Measurements from ENCODE around the gene DUSP12. TPM values are rescaled to one million over a fixed set of nuclear protein-coding genes. Genes with fewer than 3 reads are reported as not detected.

The DUSP12 gene
- total RNA-seq, 4 donors from 2014 or later = 16.4 to 62.7 (median 29.3) TPM

GRCh38 chr1:161735837-161736236, 13.7 kb upstream of the DUSP12 start:
- Histone ChIP-seq H3K36me3 (no peaks in the 10 kb centered on the region), H3K4me1 (no peaks in the 10 kb centered on the region), H3K9me3 (no peaks in the 10 kb centered on the region), H3K4me3 (no peak overlapping the region), H3K27me3 (no peaks in the 10 kb centered on the region), H3K27ac (no peak overlapping the region)
- no peak for TF ChIP-seq POLR2A (IDR thresholded peaks at IDR 0.05)
- no peak for TF ChIP-seq CTCF (IDR thresholded peaks at IDR 0.05)
- intact Hi-C loops (cut with DNase I; ENCODE audit: low total_unique reads) = no loop called here
- no peak for DNase-seq

DNA sequence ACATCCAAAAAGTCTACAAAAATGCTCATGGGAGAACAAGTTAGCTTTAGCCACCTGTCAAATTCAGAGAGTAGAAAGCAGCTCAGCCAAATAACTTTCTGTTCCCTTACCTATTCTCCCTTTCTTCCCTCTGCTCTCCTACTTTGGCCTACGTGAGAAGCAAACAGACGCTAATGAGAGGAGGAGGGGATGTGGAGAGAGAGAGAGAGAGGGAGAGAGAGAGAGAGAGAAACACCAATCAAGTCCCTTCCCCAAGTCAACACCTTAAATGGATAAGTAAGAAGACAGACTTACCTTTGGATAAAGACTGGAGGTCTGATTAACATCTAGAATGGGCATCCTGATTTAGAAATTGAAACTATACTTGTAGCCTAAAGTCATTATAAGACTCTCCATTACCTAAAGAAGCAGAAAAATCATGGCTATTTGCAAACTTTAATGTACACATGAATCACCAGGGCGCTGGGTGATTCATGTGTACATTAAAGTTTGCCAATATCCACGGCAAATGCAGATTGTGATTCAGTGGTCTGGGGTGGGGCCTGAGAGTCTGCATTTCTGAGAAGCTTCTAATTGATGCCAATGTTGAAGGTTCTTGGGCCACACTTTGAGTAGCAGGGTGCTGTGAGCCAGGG, 13.1 kb upstream of the DUSP12 start:
- intact Hi-C loops (cut with DNase I; ENCODE audit: low total_unique reads) = no loop called here
- DNase-seq = no peak
- TF ChIP-seq CTCF (IDR thresholded peaks at IDR 0.05) = no peak
- TF ChIP-seq POLR2A (IDR thresholded peaks at IDR 0.05) = no peak
- Histone ChIP-seq H3K27me3 (no peaks in the 10 kb centered on the region), H3K4me1 (no peaks in the 10 kb centered on the region), H3K36me3 (no peaks in the 10 kb centered on the region), H3K4me3 (no peak overlapping the region), H3K9me3 (no peaks in the 10 kb centered on the region), H3K27ac (no peak overlapping the region)

GRCh38 chr1:161737625-161738024, 12.0 kb upstream of the DUSP12 start:
- intact Hi-C loops (cut with DNase I; ENCODE audit: low total_unique reads) = no loop called here

GRCh38 chr1:161738627-161739287, 10.8 kb upstream of the DUSP12 start:
- intact Hi-C loops (cut with DNase I; ENCODE audit: low total_unique reads) = no loop called here
- no peaks in the 10 kb centered on the region for H3K9me3 ChIP-seq
- no peak for DNase-seq
- no peak overlapping the region for H3K4me3 ChIP-seq
- no peak overlapping the region for H3K27ac ChIP-seq
- no peaks in the 10 kb centered on the region for H3K4me1 ChIP-seq
- no peak for TF ChIP-seq POLR2A (IDR thresholded peaks at IDR 0.05)
- peak in 1 of 4 experiments; percentile 7 for TF ChIP-seq CTCF (IDR thresholded peaks at IDR 0.05)
- no peaks in the 10 kb centered on the region for H3K36me3 ChIP-seq
- no peaks in the 10 kb centered on the region for H3K27me3 ChIP-seq

More at GRCh38 chr1:161737625-161738024, 12.0 kb upstream of the DUSP12 start:
- Histone ChIP-seq H3K4me1 (no peaks in the 10 kb centered on the region), H3K27me3 (no peaks in the 10 kb centered on the region), H3K4me3 (no peak overlapping the region), H3K36me3 (no peaks in the 10 kb centered on the region), H3K9me3 (no peaks in the 10 kb centered on the region), H3K27ac (no peak overlapping the region)
- no peak for DNase-seq
- TF ChIP-seq POLR2A (IDR thresholded peaks at IDR 0.05) = no peak
- TF ChIP-seq CTCF (IDR thresholded peaks at IDR 0.05) = no peak

- intact Hi-C loops (cut with DNase I; ENCODE audit: low total_unique reads) = loop anchor here (10.0 kb wide), 1 partner anchor 255 kb away; no protein-coding TSS in a partner anchor
Observed at GRCh38 chr1:161739865-161740566, 9.6 kb upstream of the DUSP12 start.

More at GRCh38 chr1:161739865-161740566, 9.6 kb upstream of the DUSP12 start:
- Histone ChIP-seq H3K27ac (no peak overlapping the region), H3K9me3 (no peaks in the 10 kb centered on the region), H3K27me3 (no peaks in the 10 kb centered on the region), H3K4me3 (no peak overlapping the region), H3K4me1 (no peaks in the 10 kb centered on the region), H3K36me3 (no peaks in the 10 kb centered on the region)
- DNase-seq = no peak
- TF ChIP-seq POLR2A (IDR thresholded peaks at IDR 0.05) = no peak
- TF ChIP-seq CTCF (IDR thresholded peaks at IDR 0.05) = no peak
